Esophagus squamous epithelium (tissue), 5 donors: ENCODE data around the gene DUSP9. TPM values are rescaled to one million over a fixed set of nuclear protein-coding genes. Genes with fewer than 3 reads are reported as not detected.

Source experiments
- DNase-seq: peaks from one replicate; lab custom pipeline; 2025; lab: John Stamatoyannopoulos, UW
- H3K27ac ChIP-seq, 4 donors: fragments of 200-600 bp; sonication (generic); one replicate each; pipeline ENCODE4 v1.5.1; 2016 to 2019; ENCODE audit warnings: mild to moderate bottlenecking in 1 of 4
- H3K27me3 ChIP-seq, 4 donors: fragments of 200-600 bp; sonication (generic); 1 replicate in 3 of 4; 2 replicates in 1 of 4; pipeline versions ENCODE4 v1.5.1 to v1.6.0; 2017 to 2021; ENCODE audit warnings: antibody characterized with exemption in 1 of 4
- H3K36me3 ChIP-seq, 3 donors: fragments of 200-600 bp; sonication (generic); one replicate each; pipeline ENCODE4 v1.5.1; 2016 to 2019
- H3K4me1 ChIP-seq, 3 donors: fragments of 200-600 bp; sonication (generic); one replicate each; pipeline ENCODE4 v1.5.1; 2017 to 2019
- H3K4me3 ChIP-seq, 4 donors: fragments of 200-600 bp; sonication (generic); 1 replicate in 3 of 4; 2 replicates in 1 of 4; pipeline ENCODE4 v1.5.1; 2016 to 2019; ENCODE audit warnings: mild to moderate bottlenecking in 2 of 4, moderate library complexity in 1 of 4
- H3K9me3 ChIP-seq, 3 donors: fragments of 200-600 bp; sonication (generic); one replicate each; pipeline ENCODE4 v1.5.1; 2016 to 2019
- POLR2A ChIP-seq, 4 donors: fragments of 450-650 bp; IDR thresholded peaks; one replicate each; pipeline ENCODE4 v1.6.1; 2017; ENCODE audit warnings: antibody characterized with exemption in 4 of 4, mild to moderate bottlenecking in 4 of 4, moderate library complexity in 3 of 4
- WGBS, 2 donors: methylation state at CpG; one replicate each; pipeline ENCODE4 v1.1.5; 2018; 5-methylcytosine and 5-hydroxymethylcytosine counted together
- intact Hi-C: fragments of 100-400 bp; cut with DNase I; formaldehyde crosslinking; loops from one replicate; pipeline ENCODE4 v1.15.0; 2022
- total RNA-seq, 4 donors: library from RNA; depleted of rRNA; stranded (reverse); fragments of >200 nt; gene quantifications; one replicate each; pipeline ENCODE4 v1.1.0, GENCODE V29; 2016
- TF ChIP-seq, protein P1 (sequence below), 6 experiments: fragments of 450-650 bp in 4 of 6; fragments of 200-600 bp in 2 of 6; sonication (generic) in 2 of 6; IDR thresholded peaks; one replicate each; pipeline ENCODE4 v1.5.1; 2016 to 2019; ENCODE audit warnings: antibody characterized with exemption in 6 of 6, mild to moderate bottlenecking in 4 of 6, moderate library complexity in 4 of 6
- donor health status: DM: yes; HTN: yes; CAD: no.

The DUSP9 gene
- total RNA-seq, 4 donors from 2014 or later = 0.38 to 4.0 (median 1.3) TPM

DNA sequence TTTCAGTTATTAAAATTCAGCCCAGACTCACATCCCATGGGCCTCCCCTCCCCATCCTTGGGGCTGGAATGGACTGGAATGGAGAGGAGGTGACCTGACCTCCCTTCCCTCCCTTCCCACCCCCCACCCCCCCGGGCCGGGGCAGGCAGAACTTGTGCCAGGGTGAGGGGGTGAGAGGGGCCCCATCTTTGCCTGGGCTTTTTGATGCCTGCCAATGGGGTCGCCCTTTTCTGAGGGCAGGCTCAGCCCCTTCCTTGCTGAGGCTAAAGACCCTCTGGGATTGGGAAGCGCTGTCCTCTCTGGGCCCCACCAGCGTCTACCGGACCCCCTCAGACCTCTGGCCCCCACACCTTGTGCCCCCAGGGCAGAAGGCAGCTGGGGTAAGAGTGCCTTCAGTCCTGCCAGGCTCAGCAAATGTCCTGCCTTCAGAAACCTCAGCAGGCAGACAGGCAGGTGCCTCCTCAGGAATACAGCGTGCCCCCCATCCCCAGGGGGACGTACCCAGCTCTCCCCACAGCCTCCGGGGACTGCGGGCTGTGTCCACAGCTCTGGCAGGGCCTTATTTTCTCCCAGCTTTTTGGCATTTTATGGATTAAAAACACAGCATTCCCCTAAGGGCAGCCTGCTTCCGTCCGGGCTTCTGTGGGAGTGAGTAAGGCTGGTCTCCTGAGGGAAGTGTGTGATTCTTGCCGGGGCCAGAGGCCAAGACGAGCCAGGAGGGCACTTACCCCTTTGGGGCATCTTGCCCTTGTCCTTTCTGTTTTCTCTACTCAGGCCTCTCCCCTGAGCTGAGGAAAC lies 35.5 kb upstream of the DUSP9 start:
- Histone ChIP-seq H3K4me3 (no peak overlapping the region), H3K4me1 (peaks cover 0 to 13% (median 4%) of the 10 kb centered on the region in 3 donors), H3K36me3 (no peaks in the 10 kb centered on the region), H3K9me3 (no peaks in the 10 kb centered on the region), H3K27me3 (peaks cover 0 to 37% (median 0%) of the 10 kb centered on the region in 4 donors), H3K27ac (no peak overlapping the region)
- DNase-seq = no peak
- intact Hi-C loops = no loop called here
- TF ChIP-seq POLR2A (IDR thresholded peaks at IDR 0.05) = no peak
- TF ChIP-seq, protein P1, sequence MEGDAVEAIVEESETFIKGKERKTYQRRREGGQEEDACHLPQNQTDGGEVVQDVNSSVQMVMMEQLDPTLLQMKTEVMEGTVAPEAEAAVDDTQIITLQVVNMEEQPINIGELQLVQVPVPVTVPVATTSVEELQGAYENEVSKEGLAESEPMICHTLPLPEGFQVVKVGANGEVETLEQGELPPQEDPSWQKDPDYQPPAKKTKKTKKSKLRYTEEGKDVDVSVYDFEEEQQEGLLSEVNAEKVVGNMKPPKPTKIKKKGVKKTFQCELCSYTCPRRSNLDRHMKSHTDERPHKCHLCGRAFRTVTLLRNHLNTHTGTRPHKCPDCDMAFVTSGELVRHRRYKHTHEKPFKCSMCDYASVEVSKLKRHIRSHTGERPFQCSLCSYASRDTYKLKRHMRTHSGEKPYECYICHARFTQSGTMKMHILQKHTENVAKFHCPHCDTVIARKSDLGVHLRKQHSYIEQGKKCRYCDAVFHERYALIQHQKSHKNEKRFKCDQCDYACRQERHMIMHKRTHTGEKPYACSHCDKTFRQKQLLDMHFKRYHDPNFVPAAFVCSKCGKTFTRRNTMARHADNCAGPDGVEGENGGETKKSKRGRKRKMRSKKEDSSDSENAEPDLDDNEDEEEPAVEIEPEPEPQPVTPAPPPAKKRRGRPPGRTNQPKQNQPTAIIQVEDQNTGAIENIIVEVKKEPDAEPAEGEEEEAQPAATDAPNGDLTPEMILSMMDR (IDR thresholded peaks at IDR 0.05) = no peak
- 80% methylated on average over 1 of the region's 14 CpGs; no CpG with 5 or more reads in 1 of the 2 donors for WGBS, 2 donors

DNA sequence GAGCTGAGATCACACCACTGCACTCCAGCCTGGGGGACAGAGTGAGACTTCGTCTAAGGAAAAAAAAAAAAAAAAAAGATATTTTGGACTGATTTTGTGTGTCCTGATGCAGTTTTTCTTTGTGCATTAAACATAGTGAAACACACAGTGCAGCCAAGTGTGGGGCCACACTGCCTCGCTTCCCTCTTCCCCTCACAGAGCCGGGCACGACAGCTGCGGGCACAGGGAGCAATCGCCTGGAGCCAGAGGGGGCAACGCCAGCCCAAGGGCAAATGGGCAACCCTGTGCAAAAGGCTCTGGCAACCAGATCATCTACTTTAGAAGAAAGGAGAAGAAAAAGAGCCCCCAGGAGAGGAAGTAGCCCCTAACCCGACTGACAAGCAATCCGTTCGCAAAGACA lies 34.6 kb upstream of the DUSP9 start:
- 63 to 67% methylated on average over 9 to 10 of the region's 10 CpGs for WGBS, 2 donors
- no peak overlapping the region for H3K27ac ChIP-seq
- no peak overlapping the region for H3K4me3 ChIP-seq
- no peaks in the 10 kb centered on the region for H3K36me3 ChIP-seq
- H3K27me3 ChIP-seq = peaks cover 0 to 44% (median 0%) of the 10 kb centered on the region in 4 donors
- H3K4me1 ChIP-seq = peaks cover 0 to 13% (median 4%) of the 10 kb centered on the region in 3 donors
- no peaks in the 10 kb centered on the region for H3K9me3 ChIP-seq
- intact Hi-C loops = no loop called here
- DNase-seq = no peak
- TF ChIP-seq, protein P1 (IDR thresholded peaks at IDR 0.05) = no peak
- no peak for TF ChIP-seq POLR2A (IDR thresholded peaks at IDR 0.05)

DNA sequence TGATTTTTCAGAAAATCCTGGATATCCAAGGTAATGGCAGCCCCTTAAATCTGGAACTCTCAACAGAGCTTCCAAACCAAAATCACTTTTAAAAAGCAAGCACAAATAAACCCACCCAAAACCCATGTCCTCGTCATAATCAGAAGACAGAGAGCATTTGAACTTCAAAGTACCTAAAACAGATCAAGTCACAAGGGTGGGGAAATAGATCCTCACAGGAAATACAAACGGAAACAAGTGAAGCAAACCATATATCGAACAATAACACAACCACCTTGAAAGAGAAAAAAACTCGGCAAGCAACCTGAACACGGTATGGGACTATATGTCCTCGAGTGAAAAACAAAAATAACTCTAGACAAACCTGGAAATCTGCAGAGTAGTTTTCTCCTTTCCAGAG lies 32.2 kb upstream of the DUSP9 start:
- no peak for TF ChIP-seq POLR2A (IDR thresholded peaks at IDR 0.05)
- TF ChIP-seq, protein P1 (IDR thresholded peaks at IDR 0.05) = no peak
- H3K27me3 ChIP-seq = peaks cover 0 to 44% (median 0%) of the 10 kb centered on the region in 4 donors
- H3K27ac ChIP-seq = no peak overlapping the region
- intact Hi-C loops = no loop called here
- 60 to 78% methylated on average over 5 to 6 of the region's 6 CpGs for whole genome bisulfite sequencing, 2 donors
- H3K4me1 ChIP-seq = peaks cover 0 to 9% (median 4%) of the 10 kb centered on the region in 3 donors
- no peak for DNase-seq
- no peaks in the 10 kb centered on the region for H3K36me3 ChIP-seq
- H3K4me3 ChIP-seq = no peak overlapping the region
- no peaks in the 10 kb centered on the region for H3K9me3 ChIP-seq

DNA sequence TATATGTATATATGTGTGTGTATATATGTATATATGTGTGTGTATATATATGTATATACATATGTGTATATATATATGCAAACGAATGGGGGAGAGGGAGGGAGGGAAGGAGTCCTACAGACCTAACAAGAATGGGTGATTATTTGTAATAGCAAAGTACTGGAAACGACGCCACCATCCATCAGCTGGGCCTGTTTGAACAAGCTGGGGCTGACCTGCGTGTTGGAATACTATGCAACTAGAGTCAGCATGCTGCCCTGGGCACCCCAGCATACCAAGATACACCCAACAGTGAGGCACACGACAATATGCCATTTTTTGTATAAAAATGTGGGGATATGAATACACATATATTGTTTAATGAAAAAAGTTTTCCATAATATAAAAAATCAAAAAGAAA lies 26.4 kb upstream of the DUSP9 start:
- no peak overlapping the region for H3K27ac ChIP-seq
- no peak overlapping the region for H3K4me3 ChIP-seq
- H3K9me3 ChIP-seq = no peaks in the 10 kb centered on the region
- WGBS, 2 donors = 25 to 51% methylated on average over 5 of the region's 5 CpGs
- TF ChIP-seq POLR2A (IDR thresholded peaks at IDR 0.05) = no peak
- no peaks in the 10 kb centered on the region for H3K4me1 ChIP-seq
- DNase-seq = no peak
- no peaks in the 10 kb centered on the region for H3K36me3 ChIP-seq
- H3K27me3 ChIP-seq = peaks cover 0 to 24% (median 0%) of the 10 kb centered on the region in 4 donors
- intact Hi-C loops = no loop called here

DNA sequence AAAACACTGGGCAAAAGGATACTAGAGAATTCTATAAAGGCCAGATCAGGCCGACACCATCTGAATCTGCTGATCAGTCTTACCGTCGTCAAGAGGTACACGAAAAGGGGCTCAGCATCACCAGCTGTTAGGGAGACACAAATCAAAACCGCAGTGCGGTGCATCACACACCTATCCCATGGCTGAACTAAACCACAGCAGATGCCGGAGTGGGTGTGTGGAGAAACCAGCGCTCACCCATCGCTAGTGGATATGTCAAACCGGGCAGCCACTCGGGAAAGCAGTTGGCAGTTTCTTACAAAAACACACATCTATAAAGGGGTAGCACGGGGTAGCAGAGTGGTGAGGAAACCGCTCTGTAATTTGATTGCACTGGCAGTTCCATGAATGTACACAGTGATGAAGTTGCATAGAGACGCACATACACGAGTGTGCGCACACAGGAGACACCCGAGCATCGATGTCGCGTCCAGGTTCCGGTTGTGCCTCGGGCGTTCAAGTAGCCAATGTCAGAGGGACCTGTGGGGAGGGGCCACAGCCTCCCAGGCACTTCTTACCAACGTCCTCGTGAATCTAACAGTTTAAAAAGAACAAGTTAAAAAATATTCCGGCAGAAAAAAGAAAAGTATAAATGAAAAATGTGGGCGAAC lies 24.9 kb upstream of the DUSP9 start:
- H3K4me1 ChIP-seq = no peaks in the 10 kb centered on the region
- 84 to 92% methylated on average over 13 to 27 of the region's 27 CpGs for WGBS, 2 donors
- peaks cover 0 to 17% (median 0%) of the 10 kb centered on the region in 4 donors for H3K27me3 ChIP-seq
- no peak overlapping the region for H3K4me3 ChIP-seq
- no peaks in the 10 kb centered on the region for H3K36me3 ChIP-seq
- TF ChIP-seq POLR2A (IDR thresholded peaks at IDR 0.05) = no peak
- TF ChIP-seq, protein P1 (IDR thresholded peaks at IDR 0.05) = no peak
- no peak overlapping the region for H3K27ac ChIP-seq
- no peak for DNase-seq
- no peaks in the 10 kb centered on the region for H3K9me3 ChIP-seq
- intact Hi-C loops = no loop called here
